ENCODE results near the gene SERF2.

The SERF2 gene

GRCh38 chr15:43791993-43792760 lies at the start of gene SERF2:
Gene SERF2, plus strand, starts transcription at chr15:43792320. Its CDS starts 57 bp downstream, at chr15:43792377.
- peak within 1 kb of the TSS; percentile 99 for H3K27ac ChIP-seq
- TF ChIP-seq CTCF (conservative IDR thresholded peaks at IDR 0.05): no peak
- TF ChIP-seq ZFX (IDR thresholded peaks at IDR 0.05): no peak

DNA sequence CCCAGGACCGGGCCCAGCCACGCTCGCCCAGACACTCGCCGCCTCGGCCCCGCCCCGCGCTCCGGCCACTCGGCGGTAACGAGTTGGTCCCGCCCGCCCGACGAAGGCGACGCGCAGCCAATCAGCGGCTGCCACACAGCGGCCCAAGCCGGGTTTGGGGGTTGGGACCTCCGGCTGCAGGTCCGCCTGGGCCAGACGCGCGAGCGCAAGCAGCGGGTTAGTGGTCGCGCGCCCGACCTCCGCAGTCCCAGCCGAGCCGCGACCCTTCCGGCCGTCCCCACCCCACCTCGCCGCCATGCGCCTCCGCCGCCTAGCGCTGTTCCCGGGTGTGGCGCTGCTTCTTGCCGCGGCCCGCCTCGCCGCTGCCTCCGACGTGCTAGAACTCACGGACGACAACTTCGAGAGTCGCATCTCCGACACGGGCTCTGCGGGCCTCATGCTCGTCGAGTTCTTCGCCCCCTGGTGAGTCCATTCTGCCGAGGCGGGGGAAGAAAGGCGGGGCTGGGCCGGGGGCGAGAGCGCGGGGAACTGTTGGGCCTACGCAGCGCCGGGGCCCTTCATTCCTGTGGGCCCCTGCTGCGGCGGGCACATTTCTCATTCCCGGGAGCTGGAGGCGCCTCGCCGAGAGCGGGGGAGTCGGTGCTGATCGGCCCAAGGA lies 45.7 kb upstream of the SERF2 start, which contains the start of gene PDIA3:
Gene PDIA3, plus strand, starts transcription at position 194 of the 658 bp plus-strand sequence. Its CDS starts 102 bp downstream, at position 296.
- TF ChIP-seq ZFX (IDR thresholded peaks at IDR 0.05): peak; percentile 79
- H3K27ac ChIP-seq: peak within 1 kb of the TSS; percentile 96

GRCh38 chr15:43746903-43747309 lies 45.2 kb upstream of the SERF2 start:
- peak overlapping the region; percentile 96 for H3K27ac ChIP-seq
- TF ChIP-seq ZFX (IDR thresholded peaks at IDR 0.05): peak; percentile 16; the same call in 1 of the 2 replicates

DNA sequence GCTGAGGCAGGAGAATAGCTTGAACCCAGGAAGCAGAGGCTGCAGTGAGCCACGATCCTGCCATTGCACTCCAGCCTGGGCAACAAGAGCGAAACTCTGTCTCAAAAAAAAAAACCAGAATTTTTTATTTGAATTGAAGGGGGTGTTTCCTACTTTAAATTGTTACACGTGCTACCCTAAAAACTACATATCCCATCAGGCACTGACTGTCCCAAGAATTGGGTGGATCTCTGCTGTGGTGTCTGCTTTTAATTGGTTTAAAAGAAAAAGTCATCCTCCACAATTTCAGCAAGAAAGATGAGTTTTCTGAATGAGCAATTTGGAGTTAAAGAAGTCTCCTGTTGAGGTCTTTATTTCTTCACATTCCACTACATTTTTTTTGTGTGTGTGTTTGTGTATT lies 43.7 kb upstream of the SERF2 start:
- no peak for TF ChIP-seq CTCF (conservative IDR thresholded peaks at IDR 0.05)
- TF ChIP-seq ZFX (IDR thresholded peaks at IDR 0.05): no peak
- H3K27ac ChIP-seq: no peak overlapping the region

- no peak for TF ChIP-seq ZFX (IDR thresholded peaks at IDR 0.05)
- no peak for TF ChIP-seq CTCF (conservative IDR thresholded peaks at IDR 0.05)
- no peak overlapping the region for H3K27ac ChIP-seq
Observed at GRCh38 chr15:43749690-43750345, 42.3 kb upstream of the SERF2 start.

- no peak overlapping the region for H3K27ac ChIP-seq
- TF ChIP-seq CTCF (conservative IDR thresholded peaks at IDR 0.05) (no peak), ZFX (IDR thresholded peaks at IDR 0.05) (no peak)
Observed at GRCh38 chr15:43751885-43752284, 40.2 kb upstream of the SERF2 start.

DNA sequence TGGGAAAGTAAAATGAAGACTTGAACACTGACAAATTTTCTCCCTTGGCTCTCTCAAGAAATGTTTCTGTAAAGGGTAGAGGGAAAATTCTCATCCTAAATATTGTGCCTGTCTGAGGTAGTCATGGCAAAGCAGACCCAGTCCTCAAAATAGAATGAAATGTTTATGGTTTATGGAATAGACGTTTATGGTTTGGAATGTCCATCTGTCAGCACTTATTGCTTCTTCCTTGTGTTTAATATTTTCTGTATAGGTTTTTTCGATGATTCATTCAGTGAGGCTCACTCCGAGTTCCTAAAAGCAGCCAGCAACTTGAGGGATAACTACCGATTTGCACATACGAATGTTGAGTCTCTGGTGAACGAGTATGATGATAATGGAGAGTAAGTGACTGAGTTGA lies 29.3 kb upstream of the SERF2 start:
- TF ChIP-seq ZFX (IDR thresholded peaks at IDR 0.05) (no peak), CTCF (conservative IDR thresholded peaks at IDR 0.05) (no peak)
- no peak overlapping the region for H3K27ac ChIP-seq

DNA sequence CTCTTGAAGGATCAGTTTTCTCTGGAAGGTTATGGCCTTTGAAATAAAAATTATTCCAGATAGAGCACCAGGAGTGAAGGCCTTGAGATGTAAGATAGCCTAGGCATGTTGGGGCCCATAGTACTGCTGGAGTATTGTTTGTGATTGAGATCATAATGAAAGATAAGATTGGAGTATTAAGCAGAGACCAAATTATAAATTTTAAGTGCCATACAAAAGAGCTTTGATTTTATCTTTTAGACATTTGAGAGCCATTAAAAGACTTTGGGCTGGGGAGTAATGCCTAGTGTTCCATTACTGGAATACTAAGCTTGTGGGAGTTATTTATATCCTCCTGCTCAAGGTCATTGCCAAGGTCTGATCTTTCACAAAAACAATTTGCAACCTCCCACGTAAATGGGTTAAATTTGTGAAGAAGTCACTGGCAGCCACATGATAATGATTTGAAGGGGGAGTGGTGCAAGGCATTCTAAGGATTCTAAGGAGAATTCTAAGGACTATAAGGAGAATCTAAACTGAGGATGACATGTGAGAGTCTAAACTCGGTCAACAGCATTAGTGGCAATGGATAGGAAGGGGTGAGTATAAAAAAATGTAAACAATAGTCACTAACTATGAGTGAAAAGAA lies 28.2 kb upstream of the SERF2 start:
- no peak overlapping the region for H3K27ac ChIP-seq
- TF ChIP-seq CTCF (conservative IDR thresholded peaks at IDR 0.05): no peak
- TF ChIP-seq ZFX (IDR thresholded peaks at IDR 0.05): no peak
